ENCODE data around the gene MOSPD3. TPM values are rescaled to one million over a fixed set of nuclear protein-coding genes. Genes with fewer than 3 reads are reported as not detected.

MOSPD3 gene
- total and polyA plus RNA-seq, 2 of the 13 experiments (the other 11 are each of a cell fraction or from before 2014, with no cell fraction given) = 7.6 to 8.8 TPM

DNA sequence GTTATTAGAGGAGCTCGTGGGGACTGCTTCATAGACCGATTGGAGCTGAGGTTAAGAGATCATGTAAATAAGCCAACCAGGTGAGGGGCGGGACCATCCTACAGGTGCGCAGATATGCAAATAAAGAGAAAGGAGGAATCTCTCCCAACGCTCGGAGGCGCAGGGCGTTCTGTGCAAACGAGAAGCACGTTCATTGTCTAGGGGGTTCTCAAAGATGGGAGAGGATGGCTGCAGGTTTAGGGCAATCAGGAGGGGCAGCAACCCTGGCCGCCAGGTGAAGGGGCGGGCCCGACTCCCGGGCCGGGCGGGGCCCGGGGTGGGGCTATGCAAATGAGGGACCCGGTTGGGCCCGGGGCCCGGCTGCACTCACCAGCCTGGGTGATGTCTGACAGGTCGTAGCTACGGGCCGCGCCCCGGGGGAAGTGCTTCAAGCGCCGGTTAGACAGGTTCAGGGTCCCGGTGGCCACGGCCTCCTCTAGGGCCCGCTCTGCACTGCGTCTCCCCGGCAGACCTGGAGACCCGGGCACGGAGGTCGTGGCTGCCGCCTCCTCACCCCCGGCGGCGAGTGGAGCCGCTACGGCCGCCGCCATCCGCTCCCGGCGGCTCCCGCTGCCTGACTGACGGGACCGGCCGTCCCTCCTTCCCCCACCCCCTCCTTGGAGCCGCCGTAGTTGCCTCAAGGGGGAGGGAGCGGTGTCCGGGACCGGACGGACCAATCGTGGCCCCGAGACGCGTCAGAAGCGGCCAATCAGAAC lies 26.7 kb upstream of the MOSPD3 start, which contains the start of gene LRCH4 (continued):
- TF ChIP-seq CBX5 (CRISPR knock-in tag; IDR thresholded peaks at IDR 0.05; ENCODE audit: borderline replicate concordance) (peak; percentile 76; the same call in 1 of the 2 replicates), KDM5A (IDR thresholded peaks at IDR 0.05; ENCODE audit: borderline replicate concordance, low read length) (peak; percentile 49; the same call in 1 of the 2 replicates), AHR (CRISPR knock-in tag; IDR thresholded peaks at IDR 0.05) (peak; percentile 66; the same call in 1 of the 2 replicates), TARDBP (CRISPR knock-in tag; IDR thresholded peaks at IDR 0.05) (peak; percentile 87), HOXA3 (CRISPR knock-in tag; IDR thresholded peaks at IDR 0.05) (peak; percentile 62; the same call in 1 of the 2 replicates), MED8 (CRISPR knock-in tag; IDR thresholded peaks at IDR 0.05; ENCODE audit: insufficient replicate concordance) (no peak), ZNF460 (CRISPR knock-in tag; IDR thresholded peaks at IDR 0.05; ENCODE audit: borderline replicate concordance) (peak; percentile 43; the same call in 1 of the 2 replicates), MIER3 (CRISPR knock-in tag; IDR thresholded peaks at IDR 0.05; ENCODE audit: borderline replicate concordance) (no peak; the same call in 1 of the 2 replicates), GLI4 (CRISPR knock-in tag; IDR thresholded peaks at IDR 0.05; ENCODE audit: borderline replicate concordance) (peak; percentile 73; the same call in 1 of the 2 replicates), ZMYM2 (CRISPR knock-in tag; IDR thresholded peaks at IDR 0.05) (no peak), ZNF431 (CRISPR knock-in tag; IDR thresholded peaks at IDR 0.05; ENCODE audit: borderline replicate concordance, low read depth) (peak; percentile 79; the same call in 1 of the 2 replicates), ZNF766 (CRISPR knock-in tag; IDR thresholded peaks at IDR 0.05; ENCODE audit: borderline replicate concordance) (0 out of 2 replicates have a peak, but pooled peaks have one; percentile 61), ZNF205 (CRISPR knock-in tag; IDR thresholded peaks at IDR 0.05) (0 out of 2 replicates have a peak, but pooled peaks have one; percentile 58), ZNF724P (CRISPR knock-in tag; IDR thresholded peaks at IDR 0.05; ENCODE audit: borderline replicate concordance) (peak; percentile 74; the same call in 1 of the 2 replicates), HOXD1 (CRISPR knock-in tag; IDR thresholded peaks at IDR 0.05) (0 out of 2 replicates have a peak, but pooled peaks have one; percentile 58), HDAC1 (CRISPR knock-in tag; IDR thresholded peaks at IDR 0.05) (peak; percentile 88), YY1 (IDR thresholded peaks at IDR 0.05; ENCODE audit: insufficient read depth, insufficient replicate concordance, low read depth, low read length) (peak; percentile 70), ZNF430 (CRISPR knock-in tag; IDR thresholded peaks at IDR 0.05) (peak; percentile 56)
- TF ChIP-seq, protein P1, sequence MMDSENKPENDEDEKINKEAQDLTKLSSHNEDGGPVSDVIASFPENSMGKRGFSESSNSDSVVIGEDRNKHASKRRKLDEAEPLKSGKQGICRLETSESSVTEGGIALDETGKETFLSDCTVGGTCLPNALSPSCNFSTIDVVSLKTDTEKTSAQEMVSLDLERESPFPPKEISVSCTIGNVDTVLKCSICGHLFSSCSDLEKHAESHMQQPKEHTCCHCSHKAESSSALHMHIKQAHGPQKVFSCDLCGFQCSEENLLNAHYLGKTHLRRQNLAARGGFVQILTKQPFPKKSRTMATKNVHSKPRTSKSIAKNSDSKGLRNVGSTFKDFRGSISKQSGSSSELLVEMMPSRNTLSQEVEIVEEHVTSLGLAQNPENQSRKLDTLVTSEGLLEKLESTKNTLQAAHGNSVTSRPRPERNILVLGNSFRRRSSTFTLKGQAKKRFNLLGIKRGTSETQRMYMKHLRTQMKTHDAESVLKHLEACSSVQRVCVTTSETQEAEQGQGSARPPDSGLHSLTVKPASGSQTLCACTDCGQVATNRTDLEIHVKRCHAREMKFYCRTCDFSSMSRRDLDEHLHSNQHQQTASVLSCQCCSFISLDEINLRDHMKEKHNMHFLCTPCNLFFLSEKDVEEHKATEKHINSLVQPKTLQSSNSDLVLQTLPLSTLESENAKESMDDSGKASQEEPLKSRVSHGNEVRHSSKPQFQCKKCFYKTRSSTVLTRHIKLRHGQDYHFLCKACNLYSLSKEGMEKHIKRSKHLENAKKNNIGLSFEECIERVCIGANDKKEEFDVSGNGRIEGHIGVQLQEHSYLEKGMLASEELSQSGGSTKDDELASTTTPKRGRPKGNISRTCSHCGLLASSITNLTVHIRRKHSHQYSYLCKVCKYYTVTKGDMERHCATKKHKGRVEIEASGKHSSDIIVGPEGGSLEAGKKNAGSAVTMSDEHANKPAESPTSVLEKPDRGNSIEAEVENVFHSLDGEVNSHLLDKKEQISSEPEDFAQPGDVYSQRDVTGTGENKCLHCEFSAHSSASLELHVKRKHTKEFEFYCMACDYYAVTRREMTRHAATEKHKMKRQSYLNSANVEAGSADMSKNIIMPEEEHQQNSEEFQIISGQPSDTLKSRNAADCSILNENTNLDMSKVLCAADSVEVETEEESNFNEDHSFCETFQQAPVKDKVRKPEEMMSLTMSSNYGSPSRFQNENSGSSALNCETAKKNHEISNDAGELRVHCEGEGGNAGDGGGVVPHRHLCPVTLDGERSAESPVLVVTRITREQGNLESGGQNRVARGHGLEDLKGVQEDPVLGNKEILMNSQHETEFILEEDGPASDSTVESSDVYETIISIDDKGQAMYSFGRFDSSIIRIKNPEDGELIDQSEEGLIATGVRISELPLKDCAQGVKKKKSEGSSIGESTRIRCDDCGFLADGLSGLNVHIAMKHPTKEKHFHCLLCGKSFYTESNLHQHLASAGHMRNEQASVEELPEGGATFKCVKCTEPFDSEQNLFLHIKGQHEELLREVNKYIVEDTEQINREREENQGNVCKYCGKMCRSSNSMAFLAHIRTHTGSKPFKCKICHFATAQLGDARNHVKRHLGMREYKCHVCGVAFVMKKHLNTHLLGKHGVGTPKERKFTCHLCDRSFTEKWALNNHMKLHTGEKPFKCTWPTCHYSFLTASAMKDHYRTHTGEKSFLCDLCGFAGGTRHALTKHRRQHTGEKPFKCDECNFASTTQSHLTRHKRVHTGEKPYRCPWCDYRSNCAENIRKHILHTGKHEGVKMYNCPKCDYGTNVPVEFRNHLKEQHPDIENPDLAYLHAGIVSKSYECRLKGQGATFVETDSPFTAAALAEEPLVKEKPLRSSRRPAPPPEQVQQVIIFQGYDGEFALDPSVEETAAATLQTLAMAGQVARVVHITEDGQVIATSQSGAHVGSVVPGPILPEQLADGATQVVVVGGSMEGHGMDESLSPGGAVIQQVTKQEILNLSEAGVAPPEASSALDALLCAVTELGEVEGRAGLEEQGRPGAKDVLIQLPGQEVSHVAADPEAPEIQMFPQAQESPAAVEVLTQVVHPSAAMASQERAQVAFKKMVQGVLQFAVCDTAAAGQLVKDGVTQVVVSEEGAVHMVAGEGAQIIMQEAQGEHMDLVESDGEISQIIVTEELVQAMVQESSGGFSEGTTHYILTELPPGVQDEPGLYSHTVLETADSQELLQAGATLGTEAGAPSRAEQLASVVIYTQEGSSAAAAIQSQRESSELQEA (CRISPR knock-in tag; IDR thresholded peaks at IDR 0.05; ENCODE audit: not compliant biosample characterization) = no peak
- TF ChIP-seq, protein P2, sequence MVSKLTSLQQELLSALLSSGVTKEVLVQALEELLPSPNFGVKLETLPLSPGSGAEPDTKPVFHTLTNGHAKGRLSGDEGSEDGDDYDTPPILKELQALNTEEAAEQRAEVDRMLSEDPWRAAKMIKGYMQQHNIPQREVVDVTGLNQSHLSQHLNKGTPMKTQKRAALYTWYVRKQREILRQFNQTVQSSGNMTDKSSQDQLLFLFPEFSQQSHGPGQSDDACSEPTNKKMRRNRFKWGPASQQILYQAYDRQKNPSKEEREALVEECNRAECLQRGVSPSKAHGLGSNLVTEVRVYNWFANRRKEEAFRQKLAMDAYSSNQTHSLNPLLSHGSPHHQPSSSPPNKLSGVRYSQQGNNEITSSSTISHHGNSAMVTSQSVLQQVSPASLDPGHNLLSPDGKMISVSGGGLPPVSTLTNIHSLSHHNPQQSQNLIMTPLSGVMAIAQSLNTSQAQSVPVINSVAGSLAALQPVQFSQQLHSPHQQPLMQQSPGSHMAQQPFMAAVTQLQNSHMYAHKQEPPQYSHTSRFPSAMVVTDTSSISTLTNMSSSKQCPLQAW (CRISPR knock-in tag; IDR thresholded peaks at IDR 0.05) = peak; percentile 86
